ENCODE results near the gene POU2F3.

Gene POU2F3

GRCh38 chr11:120289426-120289825, 49.5 kb downstream of the POU2F3 start:
- Histone ChIP-seq H3K4me3 (ENCODE audit: low read depth, low read length) (no peak overlapping the region), H3K4me1 (ENCODE audit: control insufficient read depth, insufficient read depth, low read length) (0 out of 2 replicates have a peak, but pooled peaks cover 3% of the 10 kb centered on the region), H3K27ac (ENCODE audit: low read depth, low read length) (no peak overlapping the region), H3K27me3 (ENCODE audit: control insufficient read depth, insufficient read depth, low read length) (no peaks in the 10 kb centered on the region; the same call in 1 of the 2 replicates), H3K9me3 (ENCODE audit: control insufficient read depth, insufficient read depth, low read length) (no peaks in the 10 kb centered on the region), H3K9ac (ENCODE audit: low read depth, low read length) (no peak overlapping the region), H3K36me3 (ENCODE audit: control insufficient read depth, insufficient read depth, low read length) (no peaks in the 10 kb centered on the region)

- no peaks in the 10 kb centered on the region; the same call in 1 of the 2 replicates for H3K27me3 ChIP-seq (ENCODE audit: control insufficient read depth, insufficient read depth, low read length)
- no peak overlapping the region for H3K27ac ChIP-seq (ENCODE audit: low read depth, low read length)
- no peak overlapping the region for H3K4me3 ChIP-seq (ENCODE audit: low read depth, low read length)
These were observed 51.0 kb downstream of the POU2F3 start for GRCh38 chr11:120290956-120291355.

GRCh38 chr11:120293038-120293800, 53.3 kb downstream of the POU2F3 start:
- Histone ChIP-seq H3K27me3 (ENCODE audit: control insufficient read depth, insufficient read depth, low read length) (no peaks in the 10 kb centered on the region; the same call in 1 of the 2 replicates), H3K4me3 (ENCODE audit: low read depth, low read length) (no peak overlapping the region), H3K9ac (ENCODE audit: low read depth, low read length) (no peak overlapping the region), H3K4me1 (ENCODE audit: control insufficient read depth, insufficient read depth, low read length) (peaks cover 3% of the 10 kb centered on the region; the same call in 1 of the 2 replicates), H3K36me3 (ENCODE audit: control insufficient read depth, insufficient read depth, low read length) (no peaks in the 10 kb centered on the region), H3K27ac (ENCODE audit: low read depth, low read length) (no peak overlapping the region), H3K9me3 (ENCODE audit: control insufficient read depth, insufficient read depth, low read length) (no peaks in the 10 kb centered on the region)

More at GRCh38 chr11:120290956-120291355, 51.0 kb downstream of the POU2F3 start:
- Histone ChIP-seq H3K36me3 (ENCODE audit: control insufficient read depth, insufficient read depth, low read length) (no peaks in the 10 kb centered on the region), H3K9ac (ENCODE audit: low read depth, low read length) (no peak overlapping the region), H3K9me3 (ENCODE audit: control insufficient read depth, insufficient read depth, low read length) (no peaks in the 10 kb centered on the region), H3K4me1 (ENCODE audit: control insufficient read depth, insufficient read depth, low read length) (0 out of 2 replicates have a peak, but pooled peaks cover 3% of the 10 kb centered on the region)

GRCh38 chr11:120294096-120294495, 54.2 kb downstream of the POU2F3 start:
- H3K9ac ChIP-seq (ENCODE audit: low read depth, low read length) = no peak overlapping the region
- no peak overlapping the region for H3K27ac ChIP-seq (ENCODE audit: low read depth, low read length)
- H3K27me3 ChIP-seq (ENCODE audit: control insufficient read depth, insufficient read depth, low read length) = no peaks in the 10 kb centered on the region; the same call in 1 of the 2 replicates
- peaks cover 2% of the 10 kb centered on the region; the same call in 1 of the 2 replicates for H3K4me1 ChIP-seq (ENCODE audit: control insufficient read depth, insufficient read depth, low read length)
- no peaks in the 10 kb centered on the region for H3K36me3 ChIP-seq (ENCODE audit: control insufficient read depth, insufficient read depth, low read length)
- H3K9me3 ChIP-seq (ENCODE audit: control insufficient read depth, insufficient read depth, low read length) = no peaks in the 10 kb centered on the region
- H3K4me3 ChIP-seq (ENCODE audit: low read depth, low read length) = no peak overlapping the region

- no peaks in the 10 kb centered on the region for H3K9me3 ChIP-seq (ENCODE audit: control insufficient read depth, insufficient read depth, low read length)
- no peaks in the 10 kb centered on the region; the same call in 1 of the 2 replicates for H3K27me3 ChIP-seq (ENCODE audit: control insufficient read depth, insufficient read depth, low read length)
- H3K4me1 ChIP-seq (ENCODE audit: control insufficient read depth, insufficient read depth, low read length) = peaks cover 3% of the 10 kb centered on the region; the same call in 1 of the 2 replicates
- H3K9ac ChIP-seq (ENCODE audit: low read depth, low read length) = no peak overlapping the region
- no peak overlapping the region for H3K27ac ChIP-seq (ENCODE audit: low read depth, low read length)
- H3K36me3 ChIP-seq (ENCODE audit: control insufficient read depth, insufficient read depth, low read length) = no peaks in the 10 kb centered on the region
- H3K4me3 ChIP-seq (ENCODE audit: low read depth, low read length) = no peak overlapping the region
These were observed 55.2 kb downstream of the POU2F3 start for GRCh38 chr11:120295099-120295498.

GRCh38 chr11:120296554-120296953, 56.6 kb downstream of the POU2F3 start:
- H3K27me3 ChIP-seq (ENCODE audit: control insufficient read depth, insufficient read depth, low read length) = no peaks in the 10 kb centered on the region; the same call in 1 of the 2 replicates
- H3K9ac ChIP-seq (ENCODE audit: low read depth, low read length) = no peak overlapping the region
- no peaks in the 10 kb centered on the region for H3K9me3 ChIP-seq (ENCODE audit: control insufficient read depth, insufficient read depth, low read length)
- no peak overlapping the region for H3K27ac ChIP-seq (ENCODE audit: low read depth, low read length)
- peaks cover 3% of the 10 kb centered on the region; the same call in 1 of the 2 replicates for H3K4me1 ChIP-seq (ENCODE audit: control insufficient read depth, insufficient read depth, low read length)
- H3K36me3 ChIP-seq (ENCODE audit: control insufficient read depth, insufficient read depth, low read length) = no peaks in the 10 kb centered on the region
- H3K4me3 ChIP-seq (ENCODE audit: low read depth, low read length) = no peak overlapping the region

- H3K9me3 ChIP-seq (ENCODE audit: control insufficient read depth, insufficient read depth, low read length) = no peaks in the 10 kb centered on the region
- no peaks in the 10 kb centered on the region for H3K36me3 ChIP-seq (ENCODE audit: control insufficient read depth, insufficient read depth, low read length)
- no peak overlapping the region for H3K27ac ChIP-seq (ENCODE audit: low read depth, low read length)
- H3K4me3 ChIP-seq (ENCODE audit: low read depth, low read length) = no peak overlapping the region
- H3K27me3 ChIP-seq (ENCODE audit: control insufficient read depth, insufficient read depth, low read length) = no peaks in the 10 kb centered on the region
- peaks cover 3% of the 10 kb centered on the region; the same call in 1 of the 2 replicates for H3K4me1 ChIP-seq (ENCODE audit: control insufficient read depth, insufficient read depth, low read length)
- no peak overlapping the region for H3K9ac ChIP-seq (ENCODE audit: low read depth, low read length)
These were observed 58.5 kb downstream of the POU2F3 start for GRCh38 chr11:120298461-120298860.

GRCh38 chr11:120302001-120302805, 62.3 kb downstream of the POU2F3 start:
- H3K36me3 ChIP-seq (ENCODE audit: control insufficient read depth, insufficient read depth, low read length) = no peaks in the 10 kb centered on the region
- H3K9ac ChIP-seq (ENCODE audit: low read depth, low read length) = no peak overlapping the region
- H3K9me3 ChIP-seq (ENCODE audit: control insufficient read depth, insufficient read depth, low read length) = no peaks in the 10 kb centered on the region
- no peak overlapping the region for H3K27ac ChIP-seq (ENCODE audit: low read depth, low read length)
- H3K4me1 ChIP-seq (ENCODE audit: control insufficient read depth, insufficient read depth, low read length) = peaks cover 14% of the 10 kb centered on the region; the same call in 1 of the 2 replicates
- no peaks in the 10 kb centered on the region for H3K27me3 ChIP-seq (ENCODE audit: control insufficient read depth, insufficient read depth, low read length)
- H3K4me3 ChIP-seq (ENCODE audit: low read depth, low read length) = no peak overlapping the region

GRCh38 chr11:120303004-120303637, 63.2 kb downstream of the POU2F3 start:
- Histone ChIP-seq H3K27ac (ENCODE audit: low read depth, low read length) (no peak overlapping the region), H3K9ac (ENCODE audit: low read depth, low read length) (no peak overlapping the region), H3K4me1 (ENCODE audit: control insufficient read depth, insufficient read depth, low read length) (peaks cover 16% of the 10 kb centered on the region; the same call in 1 of the 2 replicates), H3K4me3 (ENCODE audit: low read depth, low read length) (no peak overlapping the region), H3K9me3 (ENCODE audit: control insufficient read depth, insufficient read depth, low read length) (no peaks in the 10 kb centered on the region), H3K27me3 (ENCODE audit: control insufficient read depth, insufficient read depth, low read length) (no peaks in the 10 kb centered on the region), H3K36me3 (ENCODE audit: control insufficient read depth, insufficient read depth, low read length) (no peaks in the 10 kb centered on the region)

- Histone ChIP-seq H3K9me3 (ENCODE audit: control insufficient read depth, insufficient read depth, low read length) (no peaks in the 10 kb centered on the region), H3K4me1 (ENCODE audit: control insufficient read depth, insufficient read depth, low read length) (peaks cover 16% of the 10 kb centered on the region; the same call in 1 of the 2 replicates), H3K4me3 (ENCODE audit: low read depth, low read length) (no peak overlapping the region), H3K9ac (ENCODE audit: low read depth, low read length) (no peak overlapping the region), H3K36me3 (ENCODE audit: control insufficient read depth, insufficient read depth, low read length) (no peaks in the 10 kb centered on the region), H3K27me3 (ENCODE audit: control insufficient read depth, insufficient read depth, low read length) (no peaks in the 10 kb centered on the region), H3K27ac (ENCODE audit: low read depth, low read length) (peak overlapping the region; percentile 48)
These were observed 64.6 kb downstream of the POU2F3 start for GRCh38 chr11:120304526-120304925.

Data from HUES48 (cell line).